Erythroblast (primary cell): Measurements from ENCODE around the gene ZNF471.

Source experiments
- GATA1 ChIP-seq: IDR thresholded peaks from 2 replicates; pipeline ENCODE4 v1.6.1; 2011; ENCODE audit warnings: low read depth, mild to moderate bottlenecking, control low read depth, low read length, moderate library complexity
- POLR2A ChIP-seq: IDR thresholded peaks from 2 replicates; pipeline ENCODE4 v1.6.1; 2011; ENCODE audit warnings: mild to moderate bottlenecking, low read length

GRCh38 chr19:56476651-56477428 is 30.8 kb upstream of the ZNF471 start, which contains the start of gene ZNF667:
- no peak for TF ChIP-seq POLR2A
- TF ChIP-seq GATA1 = no peak
